H9 (cell line): Measurements from ENCODE around the gene KRTAP5-6. TPM values are rescaled to one million over a fixed set of nuclear protein-coding genes. Genes with fewer than 3 reads are reported as not detected.

ENCODE experiments used
- DNase-seq: peaks from one replicate; pipeline ENCODE4 v3.0.0-alpha.2; 2017
- H2AFZ ChIP-seq: one replicate; pipeline ENCODE4 v1.6.1; 2013; ENCODE audit warnings: mild to moderate bottlenecking, low read length, control low read depth, moderate library complexity
- H2AK5ac ChIP-seq: 2 replicates; pipeline ENCODE4 v1.6.1; 2013; ENCODE audit warnings: low read length, control low read depth, mixed read lengths; ENCODE audit not compliant: insufficient read length
- H2BK120ac ChIP-seq: one replicate; pipeline ENCODE4 v1.6.1; 2013; ENCODE audit warnings: low read depth, mild to moderate bottlenecking, low read length, control low read depth, inconsistent platforms; ENCODE audit not compliant: poor library complexity, severe bottlenecking
- H2BK12ac ChIP-seq: 2 replicates; pipeline ENCODE4 v1.6.1; 2013; ENCODE audit warnings: low read length, control low read depth, mixed read lengths, low read depth; ENCODE audit not compliant: insufficient read length
- H2BK15ac ChIP-seq: 2 replicates; pipeline ENCODE4 v1.6.1; 2013; ENCODE audit warnings: low read depth, low read length, control low read depth
- H2BK20ac ChIP-seq: one replicate; pipeline ENCODE4 v1.6.1; 2013; ENCODE audit warnings: low read depth, mild to moderate bottlenecking, low read length, control low read depth, inconsistent platforms; ENCODE audit not compliant: poor library complexity, severe bottlenecking
- H2BK5ac ChIP-seq: 2 replicates; pipeline ENCODE4 v1.6.1; 2013; ENCODE audit warnings: low read length, control low read depth, mixed read lengths; ENCODE audit not compliant: insufficient read length
- H3K14ac ChIP-seq: 2 replicates; pipeline ENCODE4 v1.6.1; 2013; ENCODE audit warnings: low read length, control low read depth; ENCODE audit not compliant: insufficient read depth
- H3K18ac ChIP-seq: 2 replicates; pipeline ENCODE4 v1.6.1; 2013; ENCODE audit warnings: low read depth, mild to moderate bottlenecking, mixed read lengths, low read length, control low read depth; ENCODE audit not compliant: insufficient read length
- H3K23ac ChIP-seq: 2 replicates; pipeline ENCODE4 v1.6.1; 2013; ENCODE audit warnings: low read length, control low read depth, mixed read lengths, low read depth; ENCODE audit not compliant: insufficient read length
- H3K23me2 ChIP-seq: 2 replicates; pipeline ENCODE4 v1.6.1; 2013; ENCODE audit warnings: low read depth, mild to moderate bottlenecking, mixed read lengths, low read length, control low read depth; ENCODE audit not compliant: insufficient read length, poor library complexity, severe bottlenecking
- H3K27ac ChIP-seq: 2 replicates; pipeline ENCODE4 v1.5.1; 2013; ENCODE audit warnings: low read length, control low read depth, mixed read lengths, low read depth; ENCODE audit not compliant: insufficient read length
- H3K27me3 ChIP-seq: 2 replicates; pipeline ENCODE4 v1.6.1; 2013; ENCODE audit warnings: low read length, control low read depth, inconsistent platforms; ENCODE audit not compliant: insufficient read depth
- H3K4ac ChIP-seq: 2 replicates; pipeline ENCODE4 v1.6.1; 2013; ENCODE audit warnings: low read depth, mild to moderate bottlenecking, control low read depth, inconsistent platforms, low read length, moderate library complexity
- H3K4me1 ChIP-seq: 2 replicates; pipeline ENCODE4 v1.6.1; 2013; ENCODE audit warnings: low read length, control low read depth, inconsistent platforms; ENCODE audit not compliant: insufficient read depth
- H3K4me2 ChIP-seq: 2 replicates; pipeline ENCODE4 v1.6.1; 2013; ENCODE audit warnings: low read length, control low read depth, mixed read lengths; ENCODE audit not compliant: insufficient read length, insufficient read depth
- H3K56ac ChIP-seq: 2 replicates; pipeline ENCODE4 v1.6.1; 2013; ENCODE audit warnings: low read depth, mild to moderate bottlenecking, mixed read lengths, low read length, control low read depth; ENCODE audit not compliant: insufficient read length
- H3K79me1 ChIP-seq: 2 replicates; pipeline ENCODE4 v1.6.1; 2013; ENCODE audit warnings: low read depth, mild to moderate bottlenecking, moderate library complexity, low read length, control low read depth, inconsistent platforms; ENCODE audit not compliant: insufficient read depth, poor library complexity, severe bottlenecking
- H3K79me2 ChIP-seq: 2 replicates; pipeline ENCODE4 v1.6.1; 2013; ENCODE audit warnings: low read length, control low read depth, inconsistent platforms; ENCODE audit not compliant: insufficient read depth
- H3K9ac ChIP-seq: 2 replicates; pipeline ENCODE4 v1.6.1; 2013; ENCODE audit warnings: low read length, control low read depth, mixed read lengths; ENCODE audit not compliant: insufficient read length; ENCODE audit errors: extremely low read depth
- H3K9me3 ChIP-seq: one replicate; pipeline ENCODE4 v1.6.1; 2013; ENCODE audit warnings: low read depth, low read length, inconsistent platforms; ENCODE audit not compliant: control insufficient read depth
- H3T11ph ChIP-seq: one replicate; pipeline ENCODE4 v1.6.1; 2013; ENCODE audit warnings: mild to moderate bottlenecking, low read length, control low read depth, inconsistent platforms
- H4K20me1 ChIP-seq: one replicate; pipeline ENCODE4 v1.6.1; 2013; ENCODE audit not compliant: control insufficient read depth, insufficient read length, insufficient read depth
- H4K5ac ChIP-seq: 2 replicates; pipeline ENCODE4 v1.6.1; 2013; ENCODE audit warnings: low read depth, mild to moderate bottlenecking, mixed read lengths, low read length, control low read depth; ENCODE audit not compliant: insufficient read length
- H4K8ac ChIP-seq: replicated peaks from 2 replicates; pipeline ENCODE4 v1.6.1; 2013; ENCODE audit warnings: low read length, control low read depth, mixed read lengths, low read depth; ENCODE audit not compliant: insufficient read length
- H4K91ac ChIP-seq: 2 replicates; pipeline ENCODE4 v1.6.1; 2013; ENCODE audit warnings: low read depth, mild to moderate bottlenecking, moderate library complexity, mixed read lengths, low read length, control low read depth; ENCODE audit not compliant: insufficient read length
- H3K27ac Mint-ChIP-seq, 3 experiments: 2 replicates in 2 of 3; 3 replicates in 1 of 3; pipeline ENCODE4 v1.8.0; 2020 to 2021; ENCODE audit warnings: mixed read lengths in 3 of 3, mild to moderate bottlenecking in 1 of 3, moderate library complexity in 1 of 3
- H3K27me3 Mint-ChIP-seq: 2 replicates; pipeline ENCODE4 v1.8.0; 2021; ENCODE audit warnings: low read depth, mild to moderate bottlenecking, moderate library complexity, mixed read lengths
- H3K36me3 Mint-ChIP-seq, 3 experiments: 2 replicates in 2 of 3; 3 replicates in 1 of 3; pipeline ENCODE4 v1.8.0; 2020 to 2021; ENCODE audit warnings: low read depth in 3 of 3, mixed read lengths in 3 of 3; ENCODE audit not compliant: insufficient read depth in 1 of 3
- H3K4me1 Mint-ChIP-seq, 2 experiments: 2 replicates each; pipeline ENCODE4 v1.8.0; 2020; ENCODE audit warnings: mixed read lengths in 2 of 2
- H3K4me3 Mint-ChIP-seq, 2 experiments: 2 replicates in 1 of 2; 3 replicates in 1 of 2; pipeline ENCODE4 v1.8.0; 2020 to 2021; ENCODE audit warnings: mild to moderate bottlenecking in 2 of 2, mixed read lengths in 2 of 2, moderate library complexity in 1 of 2
- H3K9me3 Mint-ChIP-seq, 2 experiments: 2 replicates in 1 of 2; 3 replicates in 1 of 2; pipeline ENCODE4 v1.8.0; 2020; ENCODE audit warnings: mild to moderate bottlenecking in 2 of 2, mixed read lengths in 2 of 2, moderate library complexity in 1 of 2
- WGBS: extraction: QIAGEN DNeasy Blood & Tissue Kit; methylation state at CpG from one replicate; pipeline ENCODE4 v1.1.7; 2013; ENCODE audit warnings: missing lambda C conversion rate, low lambda C conversion rate, mixed read lengths; ENCODE audit not compliant: insufficient read length; ENCODE audit errors: extremely low coverage; 5-methylcytosine and 5-hydroxymethylcytosine counted together
- total RNA-seq: library from RNA; stranded (reverse); gene quantifications from 2 replicates; pipeline ENCODE4 v1.2.1, GENCODE V29; 2021
- TF ChIP-seq, protein P1 (sequence below): fragments of 200-600 bp; sonication (generic); conservative IDR thresholded peaks from 3 replicates; pipeline ENCODE4 v1.8.0; 2021; ENCODE audit warnings: antibody characterized with exemption, mild to moderate bottlenecking

The KRTAP5-6 gene
- total RNA-seq, 1 experiment from 2014 or later: not detected

DNA sequence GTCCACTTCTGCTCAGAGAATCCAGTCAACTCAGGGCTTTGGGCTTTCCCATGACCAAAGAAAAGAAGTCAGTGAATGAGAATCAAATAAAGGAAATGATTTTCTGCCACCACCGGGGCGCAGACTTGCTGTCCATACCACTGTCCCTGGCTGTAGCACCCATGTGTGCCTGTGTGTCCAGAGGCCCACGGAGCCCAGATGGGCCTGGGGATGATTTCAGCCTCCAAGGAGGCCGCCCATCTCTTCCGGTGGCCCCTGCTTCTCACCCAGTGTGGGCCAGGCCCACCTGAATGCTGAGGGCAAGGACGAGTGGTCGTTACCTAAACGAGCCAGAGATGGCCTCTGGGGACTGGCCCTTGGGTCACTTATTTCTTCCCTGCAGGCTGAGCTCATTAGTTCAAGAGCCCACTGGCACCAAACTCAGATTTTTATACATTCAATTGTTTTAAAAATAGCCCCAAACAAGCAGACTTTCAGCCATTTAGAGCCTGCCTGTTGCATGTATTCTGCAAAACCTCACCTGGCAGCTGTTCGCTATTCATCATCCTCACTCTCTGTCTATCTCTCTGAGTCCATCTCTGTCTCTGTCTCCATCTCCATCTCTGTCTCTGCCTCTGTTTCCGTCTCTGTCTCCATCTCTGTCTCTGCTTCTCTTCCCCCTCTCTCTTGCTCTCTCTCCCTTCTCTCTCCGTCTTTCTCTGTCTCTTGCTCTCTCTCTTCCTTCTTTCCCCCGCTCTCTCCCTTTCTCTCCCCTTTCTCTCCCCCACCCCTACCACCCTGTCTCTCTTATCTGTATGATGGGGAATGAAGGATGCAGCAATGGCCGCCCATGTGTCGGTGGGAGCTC lies 43.2 kb upstream of the KRTAP5-6 start:
- H3K23me2 ChIP-seq: no peaks in the 10 kb centered on the region
- Mint-ChIP-seq H3K36me3 (no peaks in the 10 kb centered on the region), H3K4me1 (peaks cover 4 to 9% of the 10 kb centered on the region in 2 experiments; a peak in 3 of 4 replicates), H3K9me3 (no peaks in the 10 kb centered on the region), H3K4me3 (no peak overlapping the region), H3K27me3 (peaks cover 42% of the 10 kb centered on the region), H3K27ac (no peak overlapping the region; a peak in 1 of 7 replicates)
- TF ChIP-seq, protein P1, sequence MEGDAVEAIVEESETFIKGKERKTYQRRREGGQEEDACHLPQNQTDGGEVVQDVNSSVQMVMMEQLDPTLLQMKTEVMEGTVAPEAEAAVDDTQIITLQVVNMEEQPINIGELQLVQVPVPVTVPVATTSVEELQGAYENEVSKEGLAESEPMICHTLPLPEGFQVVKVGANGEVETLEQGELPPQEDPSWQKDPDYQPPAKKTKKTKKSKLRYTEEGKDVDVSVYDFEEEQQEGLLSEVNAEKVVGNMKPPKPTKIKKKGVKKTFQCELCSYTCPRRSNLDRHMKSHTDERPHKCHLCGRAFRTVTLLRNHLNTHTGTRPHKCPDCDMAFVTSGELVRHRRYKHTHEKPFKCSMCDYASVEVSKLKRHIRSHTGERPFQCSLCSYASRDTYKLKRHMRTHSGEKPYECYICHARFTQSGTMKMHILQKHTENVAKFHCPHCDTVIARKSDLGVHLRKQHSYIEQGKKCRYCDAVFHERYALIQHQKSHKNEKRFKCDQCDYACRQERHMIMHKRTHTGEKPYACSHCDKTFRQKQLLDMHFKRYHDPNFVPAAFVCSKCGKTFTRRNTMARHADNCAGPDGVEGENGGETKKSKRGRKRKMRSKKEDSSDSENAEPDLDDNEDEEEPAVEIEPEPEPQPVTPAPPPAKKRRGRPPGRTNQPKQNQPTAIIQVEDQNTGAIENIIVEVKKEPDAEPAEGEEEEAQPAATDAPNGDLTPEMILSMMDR: no peak
- no peak overlapping the region for H3T11ph ChIP-seq
- H3K4me1 ChIP-seq: no peaks in the 10 kb centered on the region
- no peaks in the 10 kb centered on the region for H4K20me1 ChIP-seq
- H2BK20ac ChIP-seq: no peak overlapping the region
- no peaks in the 10 kb centered on the region for H3K79me2 ChIP-seq
- H3K4ac ChIP-seq: no peak overlapping the region
- H2BK15ac ChIP-seq: no peak overlapping the region
- no peak overlapping the region for H4K5ac ChIP-seq
- no peak overlapping the region for H4K91ac ChIP-seq
- WGBS: no CpG with 5 or more reads among the region's 14 CpGs
- no peak overlapping the region for H2AFZ ChIP-seq
- no peak overlapping the region for H3K4me2 ChIP-seq
- H3K14ac ChIP-seq: no peak overlapping the region
- H2AK5ac ChIP-seq: no peak overlapping the region
- no peak overlapping the region for H3K56ac ChIP-seq
- H3K18ac ChIP-seq: no peak overlapping the region
- no peak for DNase-seq
- H3K9me3 ChIP-seq: no peaks in the 10 kb centered on the region
- H3K79me1 ChIP-seq: no peaks in the 10 kb centered on the region
- no peak overlapping the region for H2BK120ac ChIP-seq
- H3K27ac ChIP-seq: no peak overlapping the region
- H4K8ac ChIP-seq: no peak overlapping the region
- H2BK5ac ChIP-seq: no peak overlapping the region
- H3K9ac ChIP-seq: no peak overlapping the region
- H3K23ac ChIP-seq: no peak overlapping the region
- H3K27me3 ChIP-seq: no peaks in the 10 kb centered on the region; the same call in 1 of the 2 replicates
- H2BK12ac ChIP-seq: no peak overlapping the region
